SK-N-MC (cell line): ENCODE measurements around the gene MYOCD.

Experiments used
- DNase-seq: peaks from one replicate; pipeline ENCODE4 v3.0.0-alpha.2; 2011; ENCODE audit warnings: low read depth, low spot score
- H3K27ac ChIP-seq: fragments of 200-600 bp; sonication (generic); 2 replicates; pipeline ENCODE4 v1.5.1; 2016; ENCODE audit warnings: mixed run types
- H3K36me3 ChIP-seq: fragments of 200-600 bp; sonication (generic); 2 replicates; pipeline ENCODE4 v1.6.1; 2017; ENCODE audit warnings: antibody characterized with exemption, low read length, mixed read lengths; ENCODE audit not compliant: insufficient read depth
- H3K4me3 ChIP-seq: fragments of 200-600 bp; sonication (generic); 2 replicates; pipeline ENCODE4 v1.5.1; 2016
- H3K9ac ChIP-seq: fragments of 200-600 bp; sonication (generic); 2 replicates; pipeline ENCODE4 v1.8.0; 2017; ENCODE audit warnings: mixed run types, mixed read lengths; ENCODE audit not compliant: insufficient read length
- H3K9me3 ChIP-seq: fragments of 200-600 bp; sonication (generic); 2 replicates; pipeline ENCODE4 v1.6.1; 2017; ENCODE audit warnings: low read depth, mild to moderate bottlenecking, antibody characterized with exemption, low read length, moderate library complexity, mixed read lengths
- EZH2 ChIP-seq: fragments of 200-600 bp; sonication (generic); IDR thresholded peaks from one replicate; pipeline ENCODE4 v1.6.1; 2017; ENCODE audit warnings: antibody characterized with exemption
- FOXP2 ChIP-seq: optimal IDR thresholded peaks from 2 replicates; pipeline ENCODE3; 2011; ENCODE audit warnings: mild to moderate bottlenecking, moderate library complexity; ENCODE audit not compliant: insufficient read depth; ENCODE audit errors: extremely low read length, control extremely low read depth
- POLR2AphosphoS5 ChIP-seq: IDR thresholded peaks from 2 replicates; pipeline ENCODE4 v1.6.1; 2012; ENCODE audit warnings: mild to moderate bottlenecking, low read depth, low read length, borderline replicate concordance

Gene MYOCD

GRCh38 chr17:12673788-12674187 lies 8.1 kb downstream of the MYOCD start:
- Histone ChIP-seq H3K36me3 (no peaks in the 10 kb centered on the region), H3K9ac (no peak overlapping the region), H3K9me3 (no peaks in the 10 kb centered on the region), H3K4me3 (no peak overlapping the region), H3K27ac (no peak overlapping the region)
- TF ChIP-seq POLR2AphosphoS5 (no peak), EZH2 (no peak), FOXP2 (no peak)
- no peak for DNase-seq

- Histone ChIP-seq H3K27ac (no peak overlapping the region), H3K9me3 (no peaks in the 10 kb centered on the region), H3K9ac (no peak overlapping the region), H3K4me3 (no peak overlapping the region), H3K36me3 (no peaks in the 10 kb centered on the region)
- DNase-seq = no peak
- no peak for TF ChIP-seq EZH2
- no peak for TF ChIP-seq POLR2AphosphoS5
- no peak for TF ChIP-seq FOXP2
Measured at GRCh38 chr17:12680407-12680897, 14.8 kb downstream of the MYOCD start.

GRCh38 chr17:12680993-12681392 lies 15.3 kb downstream of the MYOCD start:
- Histone ChIP-seq H3K36me3 (no peaks in the 10 kb centered on the region), H3K9me3 (no peaks in the 10 kb centered on the region), H3K9ac (no peak overlapping the region), H3K27ac (no peak overlapping the region), H3K4me3 (no peak overlapping the region)
- no peak for DNase-seq
- TF ChIP-seq POLR2AphosphoS5 (no peak), EZH2 (no peak), FOXP2 (no peak)

- Histone ChIP-seq H3K9me3 (no peaks in the 10 kb centered on the region), H3K9ac (no peak overlapping the region), H3K36me3 (no peaks in the 10 kb centered on the region), H3K27ac (no peak overlapping the region), H3K4me3 (no peak overlapping the region)
- no peak for DNase-seq
- TF ChIP-seq EZH2 = no peak
- no peak for TF ChIP-seq FOXP2
- TF ChIP-seq POLR2AphosphoS5 = no peak
Measured at GRCh38 chr17:12683299-12683698, 17.6 kb downstream of the MYOCD start.

GRCh38 chr17:12686486-12686885 lies 20.8 kb downstream of the MYOCD start:
- H3K4me3 ChIP-seq = no peak overlapping the region
- no peaks in the 10 kb centered on the region for H3K9me3 ChIP-seq
- no peak for DNase-seq
- H3K27ac ChIP-seq = no peak overlapping the region
- no peaks in the 10 kb centered on the region for H3K36me3 ChIP-seq
- H3K9ac ChIP-seq = no peak overlapping the region
- TF ChIP-seq FOXP2 (no peak), POLR2AphosphoS5 (no peak)

- no peak for DNase-seq
Measured at GRCh38 chr17:12688382-12688781, 22.7 kb downstream of the MYOCD start.

GRCh38 chr17:12691173-12691572 lies 25.5 kb downstream of the MYOCD start:
- H3K9ac ChIP-seq = no peak overlapping the region
- DNase-seq = no peak
- H3K27ac ChIP-seq = no peak overlapping the region
- no peak overlapping the region for H3K4me3 ChIP-seq
- TF ChIP-seq FOXP2 = no peak
- TF ChIP-seq EZH2 = no peak
- TF ChIP-seq POLR2AphosphoS5 = no peak
- H3K9me3 ChIP-seq = no peaks in the 10 kb centered on the region
- no peaks in the 10 kb centered on the region for H3K36me3 ChIP-seq

More at GRCh38 chr17:12688382-12688781, 22.7 kb downstream of the MYOCD start:
- Histone ChIP-seq H3K27ac (no peak overlapping the region), H3K4me3 (no peak overlapping the region), H3K9ac (no peak overlapping the region), H3K9me3 (no peaks in the 10 kb centered on the region), H3K36me3 (no peaks in the 10 kb centered on the region)
- TF ChIP-seq POLR2AphosphoS5 (no peak), EZH2 (no peak), FOXP2 (no peak)

- Histone ChIP-seq H3K4me3 (no peak overlapping the region), H3K36me3 (no peaks in the 10 kb centered on the region), H3K9me3 (no peaks in the 10 kb centered on the region), H3K9ac (no peak overlapping the region), H3K27ac (no peak overlapping the region)
- no peak for TF ChIP-seq EZH2
- TF ChIP-seq POLR2AphosphoS5 = no peak
- no peak for TF ChIP-seq FOXP2
- no peak for DNase-seq
Measured at GRCh38 chr17:12693640-12694039, 27.9 kb downstream of the MYOCD start.

GRCh38 chr17:12706070-12706469 lies 40.4 kb downstream of the MYOCD start:
- no peak for DNase-seq
- Histone ChIP-seq H3K4me3 (no peak overlapping the region), H3K9ac (no peak overlapping the region), H3K36me3 (no peaks in the 10 kb centered on the region), H3K27ac (no peak overlapping the region), H3K9me3 (no peaks in the 10 kb centered on the region)
- TF ChIP-seq POLR2AphosphoS5 (no peak), EZH2 (no peak), FOXP2 (no peak)
